ENCODE results near the gene ITIH1.
"Not testable (repeated sequence)": the region's sequence is repeated elsewhere in the genome, so short reads cannot be mapped to it uniquely, and the experiment has no call there.

ITIH1 gene, protein sequence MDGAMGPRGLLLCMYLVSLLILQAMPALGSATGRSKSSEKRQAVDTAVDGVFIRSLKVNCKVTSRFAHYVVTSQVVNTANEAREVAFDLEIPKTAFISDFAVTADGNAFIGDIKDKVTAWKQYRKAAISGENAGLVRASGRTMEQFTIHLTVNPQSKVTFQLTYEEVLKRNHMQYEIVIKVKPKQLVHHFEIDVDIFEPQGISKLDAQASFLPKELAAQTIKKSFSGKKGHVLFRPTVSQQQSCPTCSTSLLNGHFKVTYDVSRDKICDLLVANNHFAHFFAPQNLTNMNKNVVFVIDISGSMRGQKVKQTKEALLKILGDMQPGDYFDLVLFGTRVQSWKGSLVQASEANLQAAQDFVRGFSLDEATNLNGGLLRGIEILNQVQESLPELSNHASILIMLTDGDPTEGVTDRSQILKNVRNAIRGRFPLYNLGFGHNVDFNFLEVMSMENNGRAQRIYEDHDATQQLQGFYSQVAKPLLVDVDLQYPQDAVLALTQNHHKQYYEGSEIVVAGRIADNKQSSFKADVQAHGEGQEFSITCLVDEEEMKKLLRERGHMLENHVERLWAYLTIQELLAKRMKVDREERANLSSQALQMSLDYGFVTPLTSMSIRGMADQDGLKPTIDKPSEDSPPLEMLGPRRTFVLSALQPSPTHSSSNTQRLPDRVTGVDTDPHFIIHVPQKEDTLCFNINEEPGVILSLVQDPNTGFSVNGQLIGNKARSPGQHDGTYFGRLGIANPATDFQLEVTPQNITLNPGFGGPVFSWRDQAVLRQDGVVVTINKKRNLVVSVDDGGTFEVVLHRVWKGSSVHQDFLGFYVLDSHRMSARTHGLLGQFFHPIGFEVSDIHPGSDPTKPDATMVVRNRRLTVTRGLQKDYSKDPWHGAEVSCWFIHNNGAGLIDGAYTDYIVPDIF

DNA sequence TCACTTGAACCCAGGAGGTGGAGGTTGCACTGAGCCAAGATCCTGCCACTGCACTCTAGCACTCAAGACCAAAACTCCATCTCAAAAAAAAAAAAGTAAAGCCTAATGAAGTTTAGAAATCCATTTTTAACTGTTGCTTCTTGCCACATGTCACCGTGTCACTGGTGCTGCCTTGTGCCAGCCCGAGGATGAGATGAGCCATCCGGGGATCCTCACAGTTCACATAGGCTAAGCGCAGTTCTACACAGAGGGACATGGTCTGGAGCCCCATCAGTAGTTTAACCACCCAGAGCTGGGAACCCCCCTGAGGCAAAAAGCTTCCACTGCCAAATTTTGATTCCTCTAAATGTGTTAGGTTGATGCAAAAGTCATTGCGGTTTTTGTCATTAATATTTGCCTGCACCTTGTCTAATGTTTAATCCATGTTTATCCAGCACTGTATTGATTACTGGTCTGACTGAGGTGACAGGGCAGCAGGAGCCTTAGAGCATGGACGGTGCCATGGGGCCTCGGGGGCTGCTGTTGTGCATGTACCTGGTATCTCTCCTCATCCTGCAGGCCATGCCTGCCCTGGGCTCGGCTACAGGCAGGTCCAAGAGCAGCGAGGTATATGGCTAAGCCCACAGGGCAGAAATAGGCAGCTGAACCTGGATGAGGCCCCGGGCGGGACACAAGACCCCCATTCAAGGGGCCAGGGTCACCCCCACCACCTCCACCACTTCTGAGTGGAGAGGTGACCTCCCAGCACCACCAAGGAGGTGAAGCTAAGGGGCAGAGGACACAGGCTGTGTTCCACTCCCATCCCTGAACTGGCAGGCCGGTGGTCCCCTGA, at the start of gene ITIH1:
Gene ITIH1 (plus strand): TSS at position 473 of the 832 bp plus-strand sequence. CDS start 17 bp downstream, at position 490.
- DNase-seq (ENCODE audit: low spot score), result no peak

DNA sequence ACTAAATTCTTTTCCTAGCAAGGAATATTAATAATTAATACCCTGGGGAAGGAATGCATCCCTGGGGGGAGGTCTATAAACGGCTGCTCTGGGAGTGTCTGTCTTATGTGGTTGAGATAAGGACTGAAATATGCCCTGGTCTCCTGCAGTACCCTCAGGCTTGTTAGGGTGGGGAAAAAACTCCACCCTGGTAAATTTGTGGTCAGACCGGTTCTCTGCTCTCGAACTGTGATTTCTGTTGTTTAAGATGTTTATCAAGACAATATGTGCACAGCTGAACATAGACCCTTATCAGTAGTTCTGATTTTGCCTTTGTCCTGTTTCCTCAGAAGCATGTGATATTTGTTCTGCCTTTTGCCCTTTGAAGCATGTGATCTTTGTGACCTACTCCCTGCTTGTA, 48.6 kb upstream of the ITIH1 start:
- not testable (repeated sequence) for DNase-seq (ENCODE audit: low spot score)

DNA sequence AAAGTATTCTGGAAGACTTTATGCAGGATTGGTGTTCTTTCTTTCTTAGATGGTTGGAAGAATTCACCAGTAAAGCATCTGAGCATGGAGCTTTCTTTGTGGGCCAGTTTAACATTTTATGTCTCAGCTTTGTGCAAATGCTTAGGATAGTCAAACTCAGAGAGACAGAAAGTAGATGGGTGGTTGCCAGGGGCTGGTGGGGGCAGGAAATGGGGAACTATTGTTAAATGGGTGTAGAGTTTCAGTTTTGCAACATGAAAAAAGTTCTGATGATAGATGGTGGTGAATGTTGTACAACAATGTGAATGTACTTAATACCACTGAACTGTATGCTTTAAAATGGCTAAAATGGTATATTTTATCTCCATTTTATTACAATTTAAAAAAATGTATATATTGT, 46.7 kb upstream of the ITIH1 start:
- no peak for DNase-seq (ENCODE audit: low spot score)

DNA sequence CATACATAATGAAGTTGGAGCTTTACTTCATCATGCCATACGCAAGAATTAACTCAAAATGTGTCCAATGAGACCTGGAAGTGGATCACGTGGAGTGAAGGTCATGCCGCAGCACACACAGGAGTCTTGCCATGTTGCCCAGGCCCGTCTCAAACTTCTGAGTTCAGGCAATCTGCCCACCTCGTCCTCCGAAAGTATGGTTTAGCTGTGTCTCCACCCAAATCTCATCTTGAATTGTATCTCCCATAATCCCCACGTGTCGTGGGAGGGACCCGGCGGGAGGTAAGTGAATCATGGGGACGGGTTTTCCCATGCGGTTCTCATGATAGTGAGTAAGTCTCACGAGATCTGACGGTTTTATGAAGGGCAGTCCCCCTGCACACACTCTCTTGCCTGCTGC, 45.8 kb upstream of the ITIH1 start:
- DNase-seq (ENCODE audit: low spot score), result no peak

DNA sequence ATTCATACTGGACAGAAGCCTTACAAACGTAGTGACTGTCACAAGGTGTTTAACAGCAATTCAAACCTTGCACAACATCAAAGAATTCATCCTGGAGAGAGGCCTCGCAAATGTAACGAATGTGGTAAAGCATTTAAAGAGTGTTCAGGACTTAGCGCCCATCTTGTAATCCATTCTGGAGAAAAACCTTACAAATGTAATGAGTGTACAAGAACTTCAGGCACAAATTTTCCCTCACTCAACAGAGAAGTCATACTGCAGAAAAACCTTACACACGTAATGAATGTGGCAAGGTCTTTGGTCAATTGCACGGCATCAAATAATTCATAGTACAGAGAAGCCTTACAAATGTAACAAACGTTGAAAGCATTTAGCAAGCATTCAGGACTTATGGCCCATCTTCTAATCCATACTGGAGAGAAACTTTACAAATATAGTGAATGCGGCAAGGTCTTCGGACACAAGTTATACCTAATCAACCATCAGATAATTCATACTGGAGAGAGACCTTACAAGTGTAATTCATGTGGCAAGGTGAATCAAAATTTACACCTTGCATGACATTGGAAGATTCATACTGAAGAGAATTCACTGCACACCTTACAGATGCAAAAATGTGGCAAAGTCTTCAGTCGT, 44.0 kb upstream of the ITIH1 start:
- no peak for DNase-seq (ENCODE audit: low spot score)

DNA sequence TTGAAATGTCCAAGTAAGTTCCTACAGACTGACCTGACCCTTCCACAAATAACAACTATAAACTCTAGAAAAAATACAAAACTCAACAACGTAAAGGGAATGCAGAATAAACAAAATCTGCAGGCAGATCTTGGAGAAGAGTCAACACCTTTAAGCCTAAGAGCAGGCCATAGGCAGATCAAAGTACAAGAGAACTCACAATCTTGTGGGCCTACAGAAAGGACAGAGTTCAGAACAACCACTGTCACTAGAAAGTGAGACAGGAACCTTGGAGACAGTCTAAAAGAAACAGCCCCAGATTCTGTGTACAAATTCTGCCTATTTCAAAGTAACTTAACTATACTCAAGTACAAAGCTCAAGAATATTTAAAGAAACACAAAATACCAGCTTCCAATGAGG, 37.7 kb upstream of the ITIH1 start:
- DNase-seq (ENCODE audit: low spot score), result no peak

DNA sequence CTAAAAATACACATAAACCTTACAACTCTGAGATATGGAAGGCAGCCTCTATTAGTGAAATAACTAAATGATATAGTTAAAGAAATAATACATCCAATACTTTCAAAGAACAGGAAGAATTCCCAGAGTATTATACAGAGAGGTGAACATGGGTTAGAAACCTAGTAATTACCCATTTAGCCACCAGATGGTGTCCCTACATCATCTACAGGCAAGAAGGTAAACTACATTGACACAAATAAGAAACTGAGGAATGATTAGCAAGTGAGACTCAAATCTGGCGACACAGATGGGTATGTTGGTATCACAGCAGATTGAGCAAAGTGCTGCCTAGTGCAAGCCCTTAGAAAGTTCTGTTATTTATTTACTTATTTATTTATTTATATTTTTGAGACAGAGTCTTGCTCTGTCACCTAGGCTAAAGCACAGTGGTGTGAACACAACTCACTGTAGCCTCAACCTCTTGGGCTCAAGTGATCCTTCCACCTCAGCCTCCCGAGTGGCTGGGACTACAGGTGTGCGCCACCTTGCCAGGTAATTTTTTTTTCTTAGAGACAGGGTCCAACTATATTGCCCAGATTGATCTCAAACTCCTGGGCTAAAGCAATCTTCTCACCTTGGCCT, 34.9 kb upstream of the ITIH1 start:
- DNase-seq (ENCODE audit: low spot score), result peak; percentile 45

DNA sequence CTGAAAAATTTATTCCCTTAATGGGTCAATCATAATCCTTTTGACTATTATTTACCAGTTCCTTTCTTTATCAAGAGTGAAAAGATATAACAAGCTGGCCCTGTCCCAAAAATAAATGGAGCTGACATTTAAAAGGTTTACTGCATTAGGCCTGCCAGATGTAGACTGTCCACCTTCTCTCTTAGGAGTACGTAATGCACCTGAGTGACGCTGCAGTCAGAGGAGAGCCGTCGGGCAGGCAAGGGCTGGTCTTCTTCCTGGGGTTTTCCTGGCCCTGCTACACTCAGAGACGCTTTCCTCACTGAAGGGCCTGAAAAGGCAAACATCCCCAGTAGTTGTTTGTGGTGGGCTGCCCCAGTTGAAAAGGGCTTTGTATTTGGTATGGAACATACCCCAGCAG, 34.2 kb upstream of the ITIH1 start:
- no peak for DNase-seq (ENCODE audit: low spot score)

DNA sequence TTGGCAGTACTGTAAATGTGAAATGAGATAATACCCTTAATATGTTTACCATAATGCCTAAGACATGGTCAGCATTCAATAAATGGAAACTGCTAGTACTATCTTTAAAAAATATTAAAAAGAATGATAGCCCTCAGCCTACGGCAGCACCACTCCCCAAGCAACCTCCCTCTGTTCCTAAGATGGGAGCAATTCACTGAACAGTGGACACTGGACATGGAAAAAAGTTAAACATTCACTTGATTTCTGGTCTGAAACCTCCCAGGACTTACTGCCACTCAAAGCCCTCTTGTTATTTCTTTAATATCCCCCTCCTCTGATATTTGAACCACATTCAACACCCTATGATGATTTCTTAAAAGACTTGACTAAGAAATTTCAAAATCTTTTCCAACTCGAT, 33.7 kb upstream of the ITIH1 start:
- DNase-seq (ENCODE audit: low spot score), result no peak

DNA sequence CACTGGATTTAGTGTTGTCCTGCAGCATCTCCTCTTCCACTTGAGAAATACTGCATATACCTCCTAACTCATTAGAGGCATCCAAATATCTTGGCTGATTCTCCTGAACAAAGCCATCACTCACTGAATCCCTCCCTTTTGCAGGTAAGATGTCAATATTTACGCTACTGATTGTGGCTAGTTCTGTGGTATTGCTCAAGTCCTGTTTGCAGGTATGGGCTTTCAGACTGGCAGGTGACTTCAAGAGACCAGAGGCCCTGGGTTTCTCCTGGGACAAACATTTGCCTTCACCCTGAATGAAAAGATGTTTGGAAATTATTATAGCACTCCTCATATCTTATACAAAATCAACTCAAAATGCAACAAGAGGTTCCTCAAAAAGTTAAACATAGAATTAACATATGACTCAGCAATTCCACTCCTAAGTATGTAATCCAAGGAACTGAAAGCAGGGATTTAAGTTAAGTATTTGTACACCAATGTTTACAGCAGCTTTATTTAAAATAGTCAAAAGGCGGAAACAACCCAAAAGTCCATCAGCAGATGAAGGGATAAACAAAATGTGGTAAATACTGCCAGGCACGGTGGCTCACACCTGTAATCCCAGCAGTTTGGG, 25.2 kb upstream of the ITIH1 start:
- DNase-seq (ENCODE audit: low spot score), result no peak

DNA sequence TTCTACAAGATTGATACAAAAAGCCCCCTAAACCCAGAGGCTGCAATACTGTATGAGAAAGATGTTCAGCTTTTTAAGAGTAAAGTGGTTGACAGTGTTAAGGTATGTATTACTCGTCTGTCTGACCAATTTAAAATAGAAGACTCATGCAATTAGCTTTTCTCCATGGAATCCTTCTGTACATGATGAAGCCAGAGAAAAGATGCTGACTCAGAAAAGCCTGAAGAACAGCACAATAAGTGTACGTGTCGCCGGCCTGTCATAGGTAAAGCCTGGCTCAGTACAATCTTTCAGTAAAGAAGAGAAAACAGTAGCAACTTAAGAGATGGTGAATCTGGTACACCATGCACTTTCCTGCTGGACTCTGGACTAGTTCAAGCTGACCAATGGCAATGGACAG, 23.0 kb upstream of the ITIH1 start:
- no peak for DNase-seq (ENCODE audit: low spot score)

DNA sequence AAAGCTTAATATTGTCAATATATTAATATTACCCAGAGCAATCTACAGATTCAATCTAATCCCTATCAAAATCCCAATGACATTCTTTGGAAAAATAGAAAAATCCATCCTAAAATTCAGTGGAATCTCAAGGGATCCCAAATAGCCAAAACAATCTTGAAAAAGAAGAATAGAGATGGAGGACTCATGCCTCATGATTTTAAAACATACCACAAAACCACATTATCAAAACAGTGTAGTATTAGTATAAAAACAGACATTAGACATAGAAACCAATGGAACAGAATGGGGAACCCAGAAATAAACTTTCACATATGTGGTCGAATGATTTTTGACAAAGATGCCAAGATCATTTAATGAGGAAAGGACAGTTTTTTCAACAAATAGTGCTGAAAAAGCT, 21.3 kb upstream of the ITIH1 start:
- DNase-seq (ENCODE audit: low spot score), result no peak

DNA sequence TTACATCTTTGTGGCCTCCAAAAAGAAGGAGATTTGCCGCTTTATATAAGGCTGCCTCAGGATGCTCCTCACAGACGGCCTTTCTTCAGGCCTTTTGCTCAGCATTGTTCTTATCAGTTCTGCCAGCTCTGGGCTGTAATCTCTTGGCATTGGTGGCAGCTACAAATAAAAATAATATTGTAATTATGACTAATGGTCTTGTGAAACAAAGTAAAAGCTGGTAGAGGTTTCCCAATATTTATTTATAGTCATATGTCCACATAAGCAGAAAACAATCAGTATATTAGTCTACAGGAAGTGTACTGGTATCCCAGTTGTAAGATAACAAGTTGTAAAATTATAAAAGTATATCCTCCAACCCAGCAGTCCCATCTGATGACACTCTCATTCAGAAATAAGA, 13.9 kb upstream of the ITIH1 start:
- no peak for DNase-seq (ENCODE audit: low spot score)

DNA sequence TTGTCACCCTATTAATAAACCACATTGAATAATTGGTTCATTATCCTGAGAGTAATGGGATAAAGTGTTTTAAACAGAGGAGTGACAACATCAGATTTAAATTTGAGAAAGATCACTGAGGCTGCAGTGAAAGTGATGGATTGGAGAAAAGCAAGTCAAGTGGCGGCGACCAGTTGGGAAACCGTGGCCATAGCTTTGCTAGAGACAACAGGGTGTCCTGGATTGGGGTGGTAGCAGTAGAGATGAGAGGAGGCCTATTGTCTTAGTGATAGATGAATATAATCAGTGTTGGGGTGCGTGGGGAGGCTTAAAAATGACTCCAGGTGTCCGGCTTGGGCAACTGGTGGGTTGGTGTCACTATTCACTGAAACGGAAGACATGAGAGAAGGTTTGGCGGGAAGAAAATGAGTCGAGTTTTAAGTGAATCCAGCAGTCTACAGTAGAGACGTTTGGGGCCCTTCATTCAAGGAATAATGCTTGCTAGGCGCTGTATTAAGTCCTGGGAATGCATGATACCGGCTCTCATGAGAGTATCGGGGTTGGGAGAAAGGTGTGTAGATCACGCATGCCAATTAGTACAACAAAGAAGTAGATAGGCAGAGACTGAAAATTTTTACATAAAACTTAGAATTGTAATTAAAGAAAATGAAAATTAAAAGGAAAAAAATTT, 7.5 kb upstream of the ITIH1 start:
- DNase-seq (ENCODE audit: low spot score), result no peak

DNA sequence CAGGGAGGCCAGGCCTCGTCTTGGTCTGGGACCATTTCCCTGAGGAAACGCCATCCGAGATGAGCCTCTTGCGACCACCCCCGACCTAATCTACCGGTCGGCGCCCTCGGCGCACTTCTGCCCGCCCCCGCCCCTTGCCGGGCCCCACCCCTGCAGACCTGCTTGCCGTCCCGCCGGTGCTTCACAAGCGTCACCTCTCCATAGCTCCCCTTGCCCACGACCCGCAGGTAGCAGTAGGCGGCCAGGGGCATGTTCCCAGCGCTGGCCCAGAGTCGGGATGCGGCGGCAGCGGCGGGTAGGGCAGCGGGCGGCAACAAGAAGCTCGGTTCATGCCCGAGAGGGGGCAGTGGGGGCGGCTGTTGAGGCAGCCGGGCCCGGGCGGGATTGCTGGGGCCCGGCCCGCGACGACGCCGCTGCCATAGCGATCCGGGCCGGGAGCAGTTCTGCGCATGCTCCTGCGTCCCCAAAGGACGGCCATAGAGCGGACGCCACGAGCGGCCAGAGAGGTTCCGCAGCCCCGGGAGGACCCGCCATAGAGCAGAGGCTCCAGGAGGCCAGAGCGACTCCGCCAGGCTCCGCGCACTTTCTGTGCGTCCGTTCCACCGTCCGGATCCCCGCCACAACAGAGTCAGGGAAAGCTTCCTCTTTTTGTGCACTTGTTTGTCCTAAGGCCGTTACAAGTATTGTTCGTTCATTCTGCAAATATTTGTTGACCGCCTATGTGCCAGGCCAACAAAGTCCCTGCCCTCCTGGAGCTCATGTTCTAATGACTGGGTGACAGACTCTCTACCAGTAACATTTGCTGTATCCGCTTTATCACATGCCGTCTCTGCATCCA, 6.7 kb upstream of the ITIH1 start, which contains the start of gene NEK4:
Gene NEK4 (minus strand): TSS at position 445 of the 838 bp plus-strand sequence. CDS start 194 bp downstream, at position 251.
- peak; percentile 91 for DNase-seq (ENCODE audit: low spot score)

DNA sequence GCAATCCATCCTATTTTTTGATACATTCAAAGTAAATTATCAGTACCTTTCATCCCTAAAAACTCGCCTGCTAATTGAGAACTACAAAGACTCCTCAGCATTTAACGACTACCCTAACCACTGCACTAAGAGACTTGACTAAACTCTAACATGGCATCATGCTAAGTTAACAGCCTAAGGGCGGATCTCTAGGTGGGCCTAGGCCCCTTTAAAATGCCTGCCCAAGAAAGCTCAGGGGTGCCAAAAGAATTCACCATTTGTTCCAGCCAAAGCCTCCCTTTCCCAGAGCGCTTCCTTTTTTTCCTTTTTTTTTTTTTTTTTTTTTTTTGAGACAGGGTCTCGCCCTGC, 6.1 kb upstream of the ITIH1 start:
- no peak for DNase-seq (ENCODE audit: low spot score)

DNA sequence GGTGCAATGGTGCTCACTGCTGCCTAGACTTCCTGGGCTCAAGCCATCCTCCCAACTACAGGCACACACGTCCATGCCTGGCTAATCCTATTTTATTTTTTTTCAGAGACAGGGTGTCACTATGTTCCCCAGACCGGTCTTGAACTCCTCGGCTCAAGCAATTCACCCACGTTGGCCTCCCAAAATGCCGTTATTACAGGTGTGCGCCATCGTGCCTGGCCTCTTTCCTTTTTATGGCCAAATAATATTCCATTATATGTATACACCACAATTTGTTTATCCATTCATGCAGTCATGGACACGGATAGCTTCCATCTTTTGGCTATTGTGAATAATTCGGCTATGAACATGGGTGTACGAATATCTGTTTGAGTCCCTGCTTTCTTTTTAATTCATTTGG, 5.7 kb upstream of the ITIH1 start:
- DNase-seq (ENCODE audit: low spot score), result no peak

DNA sequence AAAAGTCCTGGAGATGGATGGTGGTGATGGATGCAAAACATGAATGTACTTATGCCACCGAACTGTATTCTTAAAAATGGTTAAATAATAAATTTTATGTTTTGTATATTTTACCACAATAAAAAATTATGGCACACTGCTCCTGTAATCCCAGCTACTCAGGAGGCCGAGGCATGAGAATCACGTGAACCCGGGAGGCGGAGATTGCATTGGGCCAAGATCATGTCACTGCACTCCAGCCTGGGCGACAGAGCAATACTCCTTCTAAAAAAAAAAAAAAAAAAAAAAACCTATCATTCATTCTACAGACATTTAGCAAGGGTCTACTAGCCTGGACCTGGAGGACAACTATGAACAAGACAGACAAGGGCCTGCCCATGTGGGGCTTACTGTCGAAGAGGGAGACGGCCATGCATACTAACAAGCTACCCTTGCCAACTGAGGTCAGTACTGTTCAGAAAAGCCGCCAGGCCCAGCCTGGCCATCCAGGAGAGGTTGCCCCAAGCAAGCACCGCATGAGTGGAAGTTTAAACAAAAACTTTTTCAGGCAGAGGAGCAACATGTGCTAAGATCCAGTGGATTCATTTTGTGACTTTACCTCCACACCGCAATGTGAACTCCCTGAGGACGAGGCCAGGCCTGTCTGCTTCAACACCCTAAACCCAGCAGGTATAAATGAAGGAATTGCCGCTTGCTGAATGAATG, 3.9 kb upstream of the ITIH1 start:
- DNase-seq (ENCODE audit: low spot score), result no peak
